DMS79 (cell line): ENCODE data around the gene TFF1.

Experiments
- DNase-seq: peaks from one replicate; lab custom pipeline; 2025; lab: John Stamatoyannopoulos, UW

Gene TFF1

GRCh38 chr21:42381347-42381984 lies 15.1 kb upstream of the TFF1 start:
- DNase-seq, result no peak

GRCh38 chr21:42379426-42380215 lies 13.3 kb upstream of the TFF1 start:
- DNase-seq, result no peak

GRCh38 chr21:42378418-42378817 lies 12.1 kb upstream of the TFF1 start:
- DNase-seq, result no peak

- no peak for DNase-seq
Observed at GRCh38 chr21:42377951-42378340, 11.6 kb upstream of the TFF1 start.

- no peak for DNase-seq
Observed at GRCh38 chr21:42377211-42377950, 11.0 kb upstream of the TFF1 start.

- DNase-seq, result no peak
Observed at GRCh38 chr21:42376338-42376982, 10.1 kb upstream of the TFF1 start.

GRCh38 chr21:42375966-42376337 lies 9.6 kb upstream of the TFF1 start:
- DNase-seq, result no peak

DNA sequence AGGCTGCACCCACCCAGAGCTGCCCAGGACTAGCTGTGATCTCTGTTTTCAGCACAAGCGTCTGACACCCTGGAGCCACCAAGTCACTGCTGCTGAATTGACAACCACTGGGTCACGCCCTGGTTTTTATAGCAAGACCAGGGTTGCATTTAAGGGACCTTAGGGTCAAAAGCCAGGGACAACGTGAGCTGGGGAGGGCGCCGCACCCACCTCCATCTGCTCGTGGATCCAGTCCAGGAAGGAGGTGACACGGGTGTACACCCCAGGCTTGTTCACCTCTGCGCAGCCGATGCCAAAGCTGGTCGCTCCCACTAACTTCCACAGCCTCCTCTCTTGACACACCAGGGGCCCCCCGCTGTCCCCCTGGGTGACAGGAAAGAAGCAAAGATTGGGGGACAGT lies 9.2 kb upstream of the TFF1 start:
- no peak for DNase-seq

GRCh38 chr21:42374864-42375499 lies 8.6 kb upstream of the TFF1 start:
- peak; percentile 11 for DNase-seq

DNA sequence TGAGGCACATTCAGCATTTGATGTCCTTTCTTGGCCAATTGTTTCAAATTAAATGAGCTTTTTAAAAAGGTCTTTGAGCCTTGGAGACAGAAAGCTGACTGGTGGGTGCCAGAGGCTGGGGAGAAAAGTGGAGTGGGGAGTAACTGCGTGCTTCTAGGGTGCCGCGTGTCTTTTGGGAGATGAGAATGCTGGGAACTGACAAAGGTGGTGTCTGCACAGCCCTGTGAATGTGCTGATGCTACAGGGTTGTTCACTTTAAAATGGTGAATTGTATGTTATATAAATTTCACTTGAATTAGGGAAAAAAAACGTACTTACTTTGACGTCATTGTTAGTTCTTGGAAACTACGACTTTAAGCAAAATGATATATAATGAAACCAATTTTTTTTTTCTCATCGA lies 8.1 kb upstream of the TFF1 start:
- DNase-seq, result no peak

DNA sequence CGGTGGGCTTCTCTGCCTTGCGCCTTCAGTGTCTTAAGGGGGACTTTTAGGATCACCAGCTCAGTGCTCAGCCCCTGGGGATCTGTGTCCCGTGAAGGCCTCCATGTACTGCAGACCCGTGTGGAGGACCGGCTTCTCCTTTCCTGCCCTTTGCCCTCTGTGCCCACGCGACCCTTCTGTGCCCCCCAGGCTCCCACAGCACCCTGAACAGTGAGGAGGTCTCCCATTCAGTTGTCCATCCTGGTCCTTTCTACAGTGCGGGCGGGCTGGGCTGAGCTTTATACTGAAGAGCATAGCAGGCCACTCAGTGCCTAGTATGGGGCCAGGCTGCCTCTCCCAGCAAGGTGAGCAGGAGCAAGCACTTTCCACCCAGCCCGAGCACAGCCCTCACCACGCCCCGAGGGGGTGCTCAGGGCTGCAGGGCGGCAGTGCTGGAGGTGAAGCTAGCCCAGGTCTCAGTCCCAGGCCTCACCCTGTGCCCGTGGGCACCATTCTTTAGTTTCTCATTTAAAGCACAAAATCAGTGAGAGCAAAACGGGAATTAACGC lies 7.6 kb upstream of the TFF1 start:
- DNase-seq, result no peak

DNA sequence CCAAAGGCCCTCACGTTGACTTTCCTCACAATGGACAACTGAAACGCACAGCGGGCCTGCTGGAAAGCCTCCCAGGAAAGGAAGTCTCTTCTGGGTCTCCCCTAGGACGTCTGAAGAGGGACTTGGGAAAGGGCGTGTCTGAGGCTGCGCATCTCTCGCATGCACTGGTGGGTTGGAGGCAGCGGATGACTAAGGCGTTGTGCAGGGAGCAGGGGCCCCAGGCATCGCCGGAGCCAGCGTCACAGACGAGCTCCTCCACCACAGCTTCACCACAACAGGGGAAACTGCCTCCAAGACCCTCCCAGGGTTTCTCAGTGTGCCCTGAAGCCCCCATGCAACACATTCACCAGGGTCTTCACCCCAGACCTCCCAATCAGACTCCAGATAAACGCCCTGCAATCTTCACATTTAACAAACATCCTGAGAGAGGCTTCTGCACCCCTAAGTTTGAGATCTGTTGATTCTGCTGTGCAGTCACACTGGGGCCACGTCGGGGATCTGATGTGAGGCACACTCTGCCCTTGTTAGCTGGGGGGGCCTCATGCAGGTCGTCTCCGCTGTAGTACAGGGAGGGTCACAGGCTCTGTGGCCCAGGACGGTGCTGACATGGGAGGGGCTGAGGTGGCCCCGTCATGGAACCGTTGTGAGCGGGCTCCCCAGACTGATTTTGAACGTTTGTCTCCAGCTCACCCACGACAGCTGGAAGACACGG lies 7.0 kb upstream of the TFF1 start:
- no peak for DNase-seq

DNA sequence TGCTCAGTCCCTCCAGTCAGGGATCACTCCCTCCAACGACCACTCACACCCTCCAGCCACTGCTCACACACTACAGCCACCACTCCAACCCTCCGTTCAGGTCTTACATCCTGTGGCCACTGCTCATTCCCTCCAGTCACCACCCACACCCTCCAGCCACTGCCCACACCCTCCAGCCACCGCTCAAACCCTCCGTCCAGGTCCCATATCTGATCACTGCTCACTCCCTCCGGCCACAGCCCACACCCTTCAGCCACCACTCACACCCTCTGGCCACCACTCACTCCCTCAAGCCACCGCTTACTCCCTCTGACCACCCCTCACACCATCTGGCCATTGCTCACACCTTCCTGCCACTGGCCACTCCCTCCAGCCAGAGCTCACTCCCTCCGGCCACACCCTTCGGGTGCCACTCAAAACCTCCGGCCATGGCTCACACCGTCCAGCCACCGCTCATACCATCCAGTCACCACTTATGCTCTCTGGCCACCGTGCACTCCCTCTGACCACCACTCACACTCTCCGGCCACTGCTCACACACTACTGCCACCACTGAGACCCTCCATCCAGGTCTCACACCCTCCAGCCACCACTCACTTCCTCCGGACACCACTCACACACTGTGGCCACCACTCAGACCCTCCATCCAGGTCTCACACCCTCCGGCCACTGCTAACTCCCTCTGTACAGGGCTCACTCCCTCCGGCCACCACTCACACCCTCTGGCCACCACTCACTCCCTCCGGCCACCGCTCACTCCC lies 4.7 kb upstream of the TFF1 start:
- no peak for DNase-seq

GRCh38 chr21:42369821-42370220 lies 3.5 kb upstream of the TFF1 start:
- no peak for DNase-seq

- DNase-seq, result no peak
Observed at GRCh38 chr21:42367367-42368165, 1.2 kb upstream of the TFF1 start.

- no peak for DNase-seq
Observed at GRCh38 chr21:42365770-42366169, 565 bp downstream of the TFF1 start.

GRCh38 chr21:42364304-42364865 lies 1.9 kb downstream of the TFF1 start:
- DNase-seq, result no peak

GRCh38 chr21:42363312-42363711 lies 3.0 kb downstream of the TFF1 start:
- no peak for DNase-seq

DNA sequence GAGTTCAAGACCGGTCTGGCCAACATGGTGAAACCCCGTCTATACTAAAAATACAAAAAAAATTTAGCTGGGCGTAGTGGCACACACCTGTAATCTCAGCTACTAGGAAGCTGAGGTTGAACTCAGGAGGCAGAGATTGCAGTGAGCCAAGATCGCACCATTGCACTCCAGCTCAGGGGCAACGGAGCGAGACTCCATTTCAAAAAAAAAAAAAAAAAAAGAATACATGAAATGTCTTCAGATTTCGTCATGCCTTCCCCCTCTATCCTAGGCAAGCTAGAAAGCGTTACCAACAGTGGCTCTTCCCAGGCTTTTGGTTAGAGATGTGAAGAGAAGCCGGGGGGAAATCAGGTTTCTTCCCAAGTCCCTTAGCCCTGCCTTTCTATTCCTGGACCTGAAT lies 3.6 kb downstream of the TFF1 start:
- peak; percentile 38 for DNase-seq
